ENCODE results near the gene SEMA6D. TPM values are rescaled to one million over a fixed set of nuclear protein-coding genes. Genes with fewer than 3 reads are reported as not detected.

The SEMA6D gene
- total RNA-seq, 6 experiments from 2014 or later: 0.74 to 4.4 (median 1.7) TPM

GRCh38 chr15:47791161-47791560, 73.9 kb downstream of the SEMA6D start:
- TF ChIP-seq POLR2A (IDR thresholded peaks at IDR 0.05) (no peak), CTCF (IDR thresholded peaks at IDR 0.05) (no peak)
- Histone ChIP-seq H3K27me3 (no peaks in the 10 kb centered on the region), H3K36me3 (no peaks in the 10 kb centered on the region), H3K27ac (no peak overlapping the region), H3K9me3 (no peaks in the 10 kb centered on the region), H3K4me1 (no peaks in the 10 kb centered on the region), H3K4me3 (no peak overlapping the region)
- no peak for DNase-seq
- ATAC-seq: no peak
- intact Hi-C loops (cut with DNase I): no loop called here
- WGBS (ENCODE audit: insufficient coverage, low coverage, low lambda C conversion rate, missing lambda C conversion rate): 12% methylated on average over 1 of the region's 1 CpG

- Histone ChIP-seq H3K4me3 (no peak overlapping the region), H3K4me1 (no peaks in the 10 kb centered on the region), H3K36me3 (no peaks in the 10 kb centered on the region), H3K9me3 (no peaks in the 10 kb centered on the region), H3K27ac (no peak overlapping the region), H3K27me3 (no peaks in the 10 kb centered on the region)
- intact Hi-C loops (cut with DNase I): no loop called here
- ATAC-seq (no peak), DNase-seq (no peak)
- WGBS (ENCODE audit: insufficient coverage, low coverage, low lambda C conversion rate, missing lambda C conversion rate): 47% methylated on average over 2 of the region's 2 CpGs
- TF ChIP-seq CTCF (IDR thresholded peaks at IDR 0.05) (no peak), POLR2A (IDR thresholded peaks at IDR 0.05) (no peak)
Observed at GRCh38 chr15:47792231-47792630, 74.9 kb downstream of the SEMA6D start.

- ATAC-seq: no peak
- intact Hi-C loops (cut with DNase I): no loop called here
- H3K27ac ChIP-seq: no peak overlapping the region
- no peaks in the 10 kb centered on the region for H3K36me3 ChIP-seq
- TF ChIP-seq POLR2A (IDR thresholded peaks at IDR 0.05): no peak
- no peak for TF ChIP-seq CTCF (IDR thresholded peaks at IDR 0.05)
- H3K9me3 ChIP-seq: no peaks in the 10 kb centered on the region
- H3K4me1 ChIP-seq: no peaks in the 10 kb centered on the region
- H3K4me3 ChIP-seq: no peak overlapping the region
- 51% methylated on average over 3 of the region's 3 CpGs for WGBS (ENCODE audit: insufficient coverage, low coverage, low lambda C conversion rate, missing lambda C conversion rate)
- no peak for DNase-seq
- no peaks in the 10 kb centered on the region for H3K27me3 ChIP-seq
Observed at GRCh38 chr15:47794252-47794914, 77.1 kb downstream of the SEMA6D start.

- ATAC-seq (no peak), DNase-seq (no peak)
- H3K4me3 ChIP-seq: no peak overlapping the region
- H3K4me1 ChIP-seq: no peaks in the 10 kb centered on the region
- H3K27ac ChIP-seq: no peak overlapping the region
- H3K36me3 ChIP-seq: no peaks in the 10 kb centered on the region
- H3K27me3 ChIP-seq: no peaks in the 10 kb centered on the region
- TF ChIP-seq POLR2A (IDR thresholded peaks at IDR 0.05) (no peak), CTCF (IDR thresholded peaks at IDR 0.05) (no peak)
- no peaks in the 10 kb centered on the region for H3K9me3 ChIP-seq
- 50% methylated on average over 3 of the region's 3 CpGs for WGBS (ENCODE audit: insufficient coverage, low coverage, low lambda C conversion rate, missing lambda C conversion rate)
- intact Hi-C loops (cut with DNase I): no loop called here
Observed at GRCh38 chr15:47795864-47796263, 78.6 kb downstream of the SEMA6D start.

All from right lobe of liver (tissue), 6 donors.